GM19023 (cell line): ENCODE results near the gene PPP1R12B.
"Not testable (repeated sequence)": the region's sequence is repeated elsewhere in the genome, so short reads cannot be mapped to it uniquely, and the experiment has no call there.

Source experiments
- ATAC-seq: cut with Tn5 transposase; IDR thresholded peaks from one replicate; pipeline ENCODE4 v1.9.1; 2021; ENCODE audit warnings: mild to moderate bottlenecking, moderate library complexity; ENCODE audit not compliant: unreplicated experiment

The PPP1R12B gene

GRCh38 chr1:202526056-202526455, 177.6 kb downstream of the PPP1R12B start:
- ATAC-seq = not testable (repeated sequence)

- ATAC-seq = not testable (repeated sequence)
Observed at GRCh38 chr1:202528096-202528722, 179.7 kb downstream of the PPP1R12B start.

GRCh38 chr1:202530686-202531085, 182.2 kb downstream of the PPP1R12B start:
- not testable (repeated sequence) for ATAC-seq

GRCh38 chr1:202531472-202531811, 182.9 kb downstream of the PPP1R12B start:
- ATAC-seq = no peak

- not testable (repeated sequence) for ATAC-seq
Observed at GRCh38 chr1:202531812-202532616, 183.5 kb downstream of the PPP1R12B start.

GRCh38 chr1:202539166-202539574, 190.7 kb downstream of the PPP1R12B start:
- ATAC-seq = not testable (repeated sequence)

- not testable (repeated sequence) for ATAC-seq
Observed at GRCh38 chr1:202539583-202539982, 191.1 kb downstream of the PPP1R12B start.

GRCh38 chr1:202540014-202540413, 191.5 kb downstream of the PPP1R12B start:
- ATAC-seq = no peak

- ATAC-seq = no peak
Observed at GRCh38 chr1:202540448-202540847, 191.9 kb downstream of the PPP1R12B start.

GRCh38 chr1:202540858-202541257, 192.4 kb downstream of the PPP1R12B start:
- ATAC-seq = not testable (repeated sequence)

- ATAC-seq = not testable (repeated sequence)
Observed at GRCh38 chr1:202542415-202542814, 193.9 kb downstream of the PPP1R12B start.

GRCh38 chr1:202543537-202543936, 195.0 kb downstream of the PPP1R12B start:
- ATAC-seq = not testable (repeated sequence)

GRCh38 chr1:202544766-202545449, 196.4 kb downstream of the PPP1R12B start:
- ATAC-seq = not testable (repeated sequence)

GRCh38 chr1:202545647-202546303, 197.3 kb downstream of the PPP1R12B start:
- not testable (repeated sequence) for ATAC-seq

- ATAC-seq = peak; percentile 25
Observed at GRCh38 chr1:202546377-202546776, 197.9 kb downstream of the PPP1R12B start.

GRCh38 chr1:202546796-202547195, 198.3 kb downstream of the PPP1R12B start:
- ATAC-seq = peak; percentile 72

- peak; percentile 55 for ATAC-seq
Observed at GRCh38 chr1:202547215-202547614, 198.7 kb downstream of the PPP1R12B start.

GRCh38 chr1:202550088-202550487, 201.6 kb downstream of the PPP1R12B start:
- not testable (repeated sequence) for ATAC-seq

- no peak for ATAC-seq
Observed at GRCh38 chr1:202551683-202552082, 203.2 kb downstream of the PPP1R12B start.

- not testable (repeated sequence) for ATAC-seq
Observed at GRCh38 chr1:202552615-202553014, 204.1 kb downstream of the PPP1R12B start.

- not testable (repeated sequence) for ATAC-seq
Observed at GRCh38 chr1:202553078-202553477, 204.6 kb downstream of the PPP1R12B start.
